Measurements from ENCODE around the gene APOBEC3H. TPM values are rescaled to one million over a fixed set of nuclear protein-coding genes. Genes with fewer than 3 reads are reported as not detected.
"Not testable (repeated sequence)": the region's sequence is repeated elsewhere in the genome, so short reads cannot be mapped to it uniquely, and the experiment has no call there.

APOBEC3H gene
- total RNA-seq (not detected), polyA plus RNA-seq (0.24 TPM)

DNA sequence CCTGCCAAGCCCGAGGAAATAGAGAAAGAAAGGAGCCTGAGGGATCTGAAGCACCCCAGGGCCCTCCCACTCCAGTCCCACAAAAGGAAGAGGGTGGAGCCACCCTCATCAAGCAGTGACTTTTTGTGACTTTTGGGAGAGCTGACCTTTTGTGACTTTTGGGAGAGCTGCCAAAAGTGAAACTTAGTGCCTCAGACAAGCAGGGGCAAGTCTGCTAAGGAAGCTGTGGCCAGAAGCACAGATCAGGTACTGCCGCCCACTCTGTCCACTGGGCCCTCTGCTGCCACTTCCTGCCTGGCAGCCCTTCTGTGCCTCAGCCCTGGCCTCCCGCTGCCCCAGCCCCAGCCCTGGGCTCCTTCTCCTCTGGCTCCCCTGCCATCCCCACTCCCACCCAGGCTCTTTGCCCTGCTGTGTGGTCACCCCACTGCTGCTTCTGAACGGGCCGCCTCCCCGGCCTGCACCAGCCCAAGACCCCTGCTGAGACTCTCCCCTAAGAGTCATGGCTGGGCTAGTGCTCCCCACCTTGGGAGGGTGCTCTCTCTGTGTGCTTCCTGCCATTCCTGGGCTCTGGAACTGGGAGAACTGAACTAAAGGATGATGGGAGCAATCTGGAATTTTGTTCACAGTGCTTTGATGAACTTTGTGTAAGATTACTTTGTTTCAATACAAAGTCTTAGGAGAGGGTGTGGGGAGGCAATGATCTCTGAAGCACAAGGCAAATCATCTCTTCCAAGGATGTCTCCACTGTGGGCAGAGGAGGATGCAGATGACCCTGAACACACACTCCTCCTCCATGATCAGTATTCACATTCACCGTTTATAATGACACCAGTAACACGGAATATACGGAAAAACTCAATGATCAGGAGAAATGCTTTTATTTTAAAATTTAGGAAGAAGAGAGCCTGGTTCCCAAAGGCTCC is at the start of gene APOBEC3H:
Gene APOBEC3H (plus strand): TSS at position 147 of the 923 bp plus-strand sequence. CDS start 3,035 bp downstream, outside the sequence.
- WGBS = 61% methylated on average over 9 of the region's 9 CpGs
- Histone ChIP-seq H3K4me3 (ENCODE audit: low read depth, low read length) (no peak within 1 kb of the TSS), H3K4me1 (ENCODE audit: insufficient read depth) (no peaks in the 10 kb centered on the region), H3K36me3 (ENCODE audit: insufficient read depth) (no peaks in the 10 kb centered on the region), H3K27ac (ENCODE audit: low read depth) (peak within 1 kb of the TSS; percentile 90)
- no peak for DNase-seq (ENCODE audit: extremely low spot score)

DNA sequence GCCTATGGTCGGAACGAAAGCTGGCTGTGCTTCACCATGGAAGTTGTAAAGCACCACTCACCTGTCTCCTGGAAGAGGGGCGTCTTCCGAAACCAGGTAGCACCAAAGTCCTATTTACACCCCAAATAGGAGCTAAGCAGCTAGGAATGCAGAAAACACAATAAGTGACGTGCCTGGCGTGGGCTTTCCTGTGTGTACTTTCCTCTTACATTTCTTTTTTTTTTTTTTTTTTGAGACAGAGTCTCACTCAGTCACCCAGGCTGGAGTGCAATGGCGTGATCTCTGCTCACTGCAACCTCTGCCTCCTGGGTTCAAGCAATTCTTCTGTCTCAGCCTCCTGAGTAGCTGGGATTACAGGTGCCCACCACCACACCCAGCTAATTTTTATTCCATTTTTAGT is 47.6 kb upstream of the APOBEC3H start:
- H3K4me3 ChIP-seq (ENCODE audit: low read depth, low read length); H3K36me3 ChIP-seq (ENCODE audit: insufficient read depth); H3K27ac ChIP-seq (ENCODE audit: low read depth); DNase-seq (ENCODE audit: extremely low spot score); H3K4me1 ChIP-seq (ENCODE audit: insufficient read depth): not testable (repeated sequence)
- WGBS = 86% methylated on average over 7 of the region's 7 CpGs

DNA sequence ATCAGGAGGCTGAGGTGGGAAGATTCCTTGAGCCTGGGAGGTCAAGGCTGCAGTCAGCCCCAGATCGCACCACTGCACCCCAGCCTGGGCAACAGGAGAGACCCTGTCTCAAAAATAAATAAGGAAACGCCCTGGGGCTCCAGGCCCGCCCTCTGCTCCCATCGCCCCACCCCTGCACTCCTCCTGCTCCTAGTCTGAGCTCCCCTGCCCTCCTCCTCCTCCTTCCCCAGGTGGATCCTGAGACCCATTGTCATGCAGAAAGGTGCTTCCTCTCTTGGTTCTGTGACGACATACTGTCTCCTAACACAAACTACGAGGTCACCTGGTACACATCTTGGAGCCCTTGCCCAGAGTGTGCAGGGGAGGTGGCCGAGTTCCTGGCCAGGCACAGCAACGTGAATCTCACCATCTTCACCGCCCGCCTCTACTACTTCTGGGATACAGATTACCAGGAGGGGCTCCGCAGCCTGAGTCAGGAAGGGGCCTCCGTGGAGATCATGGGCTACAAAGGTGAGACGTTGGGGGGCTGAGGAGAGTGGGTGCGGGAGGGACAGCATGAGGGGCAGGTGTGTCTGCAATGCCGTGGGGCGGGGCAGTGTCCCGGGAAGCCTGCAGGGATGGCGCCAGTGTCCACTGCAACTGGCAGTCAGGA is 45.1 kb upstream of the APOBEC3H start:
- not testable (repeated sequence) for H3K27ac ChIP-seq (ENCODE audit: low read depth)

GRCh38 chr22:39055658-39056057 is 41.4 kb upstream of the APOBEC3H start:
- H3K36me3 ChIP-seq (ENCODE audit: insufficient read depth) = no peaks in the 10 kb centered on the region
- H3K4me3 ChIP-seq (ENCODE audit: low read depth, low read length) = no peak overlapping the region
- no peak overlapping the region for H3K27ac ChIP-seq (ENCODE audit: low read depth)
- DNase-seq (ENCODE audit: extremely low spot score) = no peak
- WGBS = 94% methylated on average over 11 of the region's 11 CpGs
- H3K4me1 ChIP-seq (ENCODE audit: insufficient read depth) = no peaks in the 10 kb centered on the region

More for the DNA sequence above, 45.1 kb upstream of the APOBEC3H start:
- WGBS = 76% methylated on average over 16 of the region's 18 CpGs
- not testable (repeated sequence) for DNase-seq (ENCODE audit: extremely low spot score); H3K36me3 ChIP-seq (ENCODE audit: insufficient read depth); H3K4me1 ChIP-seq (ENCODE audit: insufficient read depth); H3K4me3 ChIP-seq (ENCODE audit: low read depth, low read length)

DNA sequence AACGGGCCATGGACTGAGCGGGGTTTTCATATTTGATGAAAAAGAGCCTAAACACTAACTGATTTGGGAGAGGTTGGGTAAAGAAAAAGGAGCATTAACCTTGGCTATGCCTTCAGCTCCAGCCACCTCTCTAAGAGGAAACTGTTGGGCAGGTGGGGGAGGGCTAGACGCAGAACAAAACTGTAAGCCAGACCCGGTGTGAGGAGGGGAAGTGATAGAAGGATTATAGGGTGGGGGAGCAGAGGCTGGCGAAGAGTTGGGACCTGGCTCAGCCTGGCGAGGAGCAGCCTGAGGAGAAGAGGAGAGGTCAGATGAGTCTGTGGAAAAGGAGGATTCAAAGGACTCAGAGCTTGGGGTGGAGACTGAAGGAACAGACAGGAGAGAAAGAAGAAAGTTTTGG is 35.8 kb upstream of the APOBEC3H start:
- not testable (repeated sequence) for H3K4me3 ChIP-seq (ENCODE audit: low read depth, low read length); H3K27ac ChIP-seq (ENCODE audit: low read depth); H3K36me3 ChIP-seq (ENCODE audit: insufficient read depth); H3K4me1 ChIP-seq (ENCODE audit: insufficient read depth); DNase-seq (ENCODE audit: extremely low spot score)
- 53% methylated on average over 6 of the region's 6 CpGs for WGBS

GRCh38 chr22:39061951-39062350 is 35.1 kb upstream of the APOBEC3H start:
- 85% methylated on average over 10 of the region's 10 CpGs for WGBS
- DNase-seq (ENCODE audit: extremely low spot score) = not testable (repeated sequence)

DNA sequence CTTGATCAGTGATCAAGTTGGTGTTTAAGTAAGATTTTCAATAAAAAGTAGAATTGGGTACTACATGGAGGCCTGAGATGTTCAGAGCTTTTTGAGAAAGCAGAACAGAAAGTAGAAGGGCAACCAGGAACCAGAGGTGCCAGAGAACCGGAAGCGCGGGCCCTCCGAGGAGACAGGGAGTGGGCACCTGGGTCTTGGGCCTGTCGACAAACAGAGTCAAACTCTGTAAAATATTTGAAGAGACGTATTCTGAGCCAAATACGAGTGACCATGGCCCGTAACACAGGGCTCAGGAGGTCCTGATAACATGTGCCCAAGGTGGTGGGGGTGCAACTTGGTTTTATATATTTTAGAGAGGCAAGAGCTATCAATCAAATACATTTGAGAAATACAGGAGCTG is 33.1 kb upstream of the APOBEC3H start:
- not testable (repeated sequence) for DNase-seq (ENCODE audit: extremely low spot score); H3K4me1 ChIP-seq (ENCODE audit: insufficient read depth); H3K27ac ChIP-seq (ENCODE audit: low read depth); H3K36me3 ChIP-seq (ENCODE audit: insufficient read depth); H3K4me3 ChIP-seq (ENCODE audit: low read depth, low read length)
- WGBS = 93% methylated on average over 8 of the region's 8 CpGs

More at GRCh38 chr22:39061951-39062350, 35.1 kb upstream of the APOBEC3H start:
- H3K36me3 ChIP-seq (ENCODE audit: insufficient read depth); H3K4me3 ChIP-seq (ENCODE audit: low read depth, low read length); H3K27ac ChIP-seq (ENCODE audit: low read depth); H3K4me1 ChIP-seq (ENCODE audit: insufficient read depth): not testable (repeated sequence)

- WGBS = 83% methylated on average over 9 of the region's 9 CpGs
- not testable (repeated sequence) for H3K27ac ChIP-seq (ENCODE audit: low read depth)
Measured at GRCh38 chr22:39066442-39067276, 30.4 kb upstream of the APOBEC3H start.

GRCh38 chr22:39068033-39068785 is 28.8 kb upstream of the APOBEC3H start:
- 61% methylated on average over 13 of the region's 13 CpGs for WGBS
- DNase-seq (ENCODE audit: extremely low spot score) = no peak
- Histone ChIP-seq H3K27ac (ENCODE audit: low read depth) (no peak overlapping the region), H3K4me1 (ENCODE audit: insufficient read depth) (peaks cover 2% of the 10 kb centered on the region), H3K4me3 (ENCODE audit: low read depth, low read length) (no peak overlapping the region), H3K36me3 (ENCODE audit: insufficient read depth) (no peaks in the 10 kb centered on the region)

More at GRCh38 chr22:39066442-39067276, 30.4 kb upstream of the APOBEC3H start:
- not testable (repeated sequence) for H3K4me1 ChIP-seq (ENCODE audit: insufficient read depth); H3K36me3 ChIP-seq (ENCODE audit: insufficient read depth); DNase-seq (ENCODE audit: extremely low spot score); H3K4me3 ChIP-seq (ENCODE audit: low read depth, low read length)

DNA sequence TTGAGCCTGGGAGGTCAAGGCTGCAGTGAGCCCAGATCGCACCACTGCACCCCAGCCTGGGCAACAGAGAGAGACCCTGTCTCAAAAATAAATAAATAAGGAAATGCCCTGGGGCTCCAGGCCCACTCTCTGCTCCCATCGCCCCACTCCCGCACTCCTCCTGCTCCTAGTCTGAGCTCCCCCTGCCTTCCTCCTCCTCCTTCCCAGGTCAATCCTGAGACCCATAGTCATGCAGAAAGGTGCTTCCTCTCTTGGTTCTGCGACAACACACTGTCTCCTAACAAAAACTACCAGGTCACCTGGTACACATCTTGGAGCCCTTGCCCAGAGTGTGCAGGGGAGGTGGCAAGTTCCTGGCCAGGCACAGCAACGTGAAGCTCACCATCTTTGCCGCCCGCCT is 26.9 kb upstream of the APOBEC3H start:
- 91% methylated on average over 7 of the region's 7 CpGs for WGBS
- Histone ChIP-seq H3K36me3 (ENCODE audit: insufficient read depth) (no peaks in the 10 kb centered on the region), H3K4me1 (ENCODE audit: insufficient read depth) (peaks cover 2% of the 10 kb centered on the region), H3K27ac (ENCODE audit: low read depth) (no peak overlapping the region), H3K4me3 (ENCODE audit: low read depth, low read length) (no peak overlapping the region)
- DNase-seq (ENCODE audit: extremely low spot score) = no peak

GRCh38 chr22:39072581-39072981 is 24.5 kb upstream of the APOBEC3H start:
- H3K4me3 ChIP-seq (ENCODE audit: low read depth, low read length); H3K27ac ChIP-seq (ENCODE audit: low read depth); H3K4me1 ChIP-seq (ENCODE audit: insufficient read depth); DNase-seq (ENCODE audit: extremely low spot score); H3K36me3 ChIP-seq (ENCODE audit: insufficient read depth): not testable (repeated sequence)
- 71% methylated on average over 7 of the region's 7 CpGs for WGBS

- Histone ChIP-seq H3K4me3 (ENCODE audit: low read depth, low read length) (no peak overlapping the region), H3K36me3 (ENCODE audit: insufficient read depth) (no peaks in the 10 kb centered on the region), H3K4me1 (ENCODE audit: insufficient read depth) (no peaks in the 10 kb centered on the region), H3K27ac (ENCODE audit: low read depth) (no peak overlapping the region)
- DNase-seq (ENCODE audit: extremely low spot score) = no peak
- WGBS = 55% methylated on average over 2 of the region's 2 CpGs
Measured at GRCh38 chr22:39073981-39074380, 23.1 kb upstream of the APOBEC3H start.

All from urinary bladder (tissue), 4 donors.